ENCODE data around the gene PIK3R1. TPM values are rescaled to one million over a fixed set of nuclear protein-coding genes. Genes with fewer than 3 reads are reported as not detected.

The PIK3R1 gene
- polyA plus RNA-seq, 1 donor (not counting 4 experiments of a cell fraction or from before 2014, with no cell fraction given) = 16.7 TPM

DNA sequence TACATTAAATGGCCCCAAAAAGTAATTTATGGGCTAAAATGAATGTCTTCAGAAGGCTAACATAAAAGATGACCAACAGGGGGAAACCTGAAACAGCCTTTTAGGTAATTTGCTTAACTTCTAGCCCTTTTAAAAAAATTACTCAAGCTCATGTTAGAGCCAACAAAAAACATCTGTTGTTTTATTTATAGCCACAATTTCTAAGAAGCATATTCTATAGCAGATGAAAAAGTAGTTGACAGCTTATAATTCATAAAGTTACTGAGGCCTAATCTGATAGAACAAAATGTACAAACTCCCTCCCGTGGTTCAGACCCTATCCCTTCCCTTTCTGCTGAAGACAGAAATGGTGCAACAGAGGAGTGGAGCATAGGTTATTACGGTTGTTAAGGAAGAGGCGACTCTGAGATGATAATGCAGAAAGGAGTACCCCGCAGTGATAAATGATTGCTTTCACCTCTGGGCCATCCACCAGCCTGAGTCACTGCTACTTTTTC lies 46.1 kb downstream of the PIK3R1 start:
- H3K4me2 ChIP-seq (ENCODE audit: control insufficient read depth, extremely low read depth, insufficient read depth, low read depth, low read length) = no peak overlapping the region
- H3K9me3 ChIP-seq (ENCODE audit: control insufficient read depth, low read depth, low read length) = no peaks in the 10 kb centered on the region
- no peak overlapping the region for H3K9ac ChIP-seq (ENCODE audit: control insufficient read depth, extremely low read depth, insufficient read depth, low read length)
- no peak for TF ChIP-seq EZH2 (IDR thresholded peaks at IDR 0.05; ENCODE audit: low read length)
- TF ChIP-seq CTCF (optimal IDR thresholded peaks at IDR 0.05 in 1 of 3, IDR thresholded peaks at IDR 0.05 in 1 of 3, conservative IDR thresholded peaks at IDR 0.05 in 1 of 3; ENCODE audit: extremely low read depth in 1 of 3, insufficient read depth in 2 of 3, low read length in 3 of 3) = no peak
- peaks cover 33% of the 10 kb centered on the region for H3K79me2 ChIP-seq (ENCODE audit: control insufficient read depth, insufficient read depth, low read length)
- H3K27me3 ChIP-seq (ENCODE audit: control insufficient read depth, extremely low read depth, insufficient read depth, low read length) = no peaks in the 10 kb centered on the region
- dilution Hi-C loops (cut with MboI; ENCODE audit: extremely low pct_ligation_motif_present, low sequenced_read_pairs) = no loop called here
- no peaks in the 10 kb centered on the region for H3K9me1 ChIP-seq (ENCODE audit: control insufficient read depth, extremely low read depth, insufficient read depth, low read length)
- H3K4me3 ChIP-seq (ENCODE audit: control insufficient read depth in 2 of 3, extremely low read depth in 1 of 3, insufficient read depth in 2 of 3, low read depth in 1 of 3, low read length in 3 of 3) = no peak overlapping the region
- no peaks in the 10 kb centered on the region for H4K20me1 ChIP-seq (ENCODE audit: control insufficient read depth, extremely low read depth, insufficient read depth, low read length)
- no peak overlapping the region for H3K27ac ChIP-seq (ENCODE audit: control insufficient read depth, insufficient read depth, low read length)
- H3K4me1 ChIP-seq (ENCODE audit: control insufficient read depth, extremely low read depth, insufficient read depth, low read length) = peaks cover 17% of the 10 kb centered on the region
- FAIRE-seq (no peak), DNase-seq (ENCODE audit: low read depth, low spot score) (no peak)
- peaks cover 4 to 6% of the 10 kb centered on the region in 2 experiments for H3K36me3 ChIP-seq (ENCODE audit: control insufficient read depth in 2 of 2, extremely low read depth in 1 of 2, insufficient read depth in 2 of 2, low read length in 2 of 2)
- H2AFZ ChIP-seq (ENCODE audit: control insufficient read depth, low read length) = peak overlapping the region; percentile 46

DNA sequence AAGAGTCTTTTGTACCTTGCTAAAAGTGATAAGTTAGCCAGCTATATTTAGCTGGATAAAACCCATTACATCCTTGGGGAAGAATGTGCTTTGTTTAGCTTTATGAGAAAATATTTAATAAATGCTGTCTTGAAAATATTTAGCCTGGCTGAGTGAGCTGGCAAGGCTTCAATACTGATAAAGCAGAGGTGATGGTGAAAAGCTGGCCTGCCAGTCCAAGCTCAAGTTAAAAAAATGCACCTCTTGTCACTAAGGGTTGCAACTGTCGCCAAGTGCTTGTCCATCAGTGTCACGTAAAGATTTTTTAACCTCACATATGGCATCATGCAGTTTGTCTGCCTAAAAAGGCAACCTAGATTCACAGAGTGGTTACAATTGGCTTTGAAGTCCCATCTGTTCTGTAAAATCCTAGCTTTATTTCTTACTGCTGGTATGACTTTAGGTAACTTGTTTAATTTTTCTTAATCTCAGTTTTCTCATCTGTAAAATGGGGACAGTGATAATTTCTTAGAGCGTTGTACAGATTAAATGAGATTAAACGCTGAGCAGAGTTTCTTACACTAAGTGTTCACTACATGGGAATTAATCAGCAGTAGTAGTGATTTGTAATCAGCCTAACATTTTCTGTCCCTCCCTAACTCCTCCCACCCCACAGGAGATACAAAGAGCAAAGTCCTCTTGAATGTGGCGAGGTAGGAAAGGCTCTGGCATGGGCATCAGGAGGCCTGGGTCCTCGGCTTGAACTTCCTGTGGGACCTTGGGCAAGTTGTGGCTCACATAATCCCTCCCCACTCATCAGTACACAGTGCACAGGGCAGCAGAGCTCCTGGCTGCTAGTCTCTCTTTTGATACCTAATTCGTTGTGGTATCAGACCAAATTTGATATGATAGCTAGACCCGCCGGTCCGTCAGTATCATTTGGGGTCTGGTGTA lies 48.7 kb downstream of the PIK3R1 start:
- Histone ChIP-seq H3K9me1 (ENCODE audit: control insufficient read depth, extremely low read depth, insufficient read depth, low read length) (no peaks in the 10 kb centered on the region), H3K9me3 (ENCODE audit: control insufficient read depth, low read depth, low read length) (no peaks in the 10 kb centered on the region), H4K20me1 (ENCODE audit: control insufficient read depth, extremely low read depth, insufficient read depth, low read length) (no peaks in the 10 kb centered on the region), H3K9ac (ENCODE audit: control insufficient read depth, extremely low read depth, insufficient read depth, low read length) (no peak overlapping the region), H3K79me2 (ENCODE audit: control insufficient read depth, insufficient read depth, low read length) (peaks cover 37% of the 10 kb centered on the region), H3K4me1 (ENCODE audit: control insufficient read depth, extremely low read depth, insufficient read depth, low read length) (peaks cover 42% of the 10 kb centered on the region), H3K36me3 (ENCODE audit: control insufficient read depth in 2 of 2, extremely low read depth in 1 of 2, insufficient read depth in 2 of 2, low read length in 2 of 2) (peaks cover 0 to 5% of the 10 kb centered on the region in 2 experiments), H3K4me2 (ENCODE audit: control insufficient read depth, extremely low read depth, insufficient read depth, low read depth, low read length) (no peak overlapping the region), H2AFZ (ENCODE audit: control insufficient read depth, low read length) (no peak overlapping the region), H3K4me3 (ENCODE audit: control insufficient read depth in 2 of 3, extremely low read depth in 1 of 3, insufficient read depth in 2 of 3, low read depth in 1 of 3, low read length in 3 of 3) (no peak overlapping the region), H3K27ac (ENCODE audit: control insufficient read depth, insufficient read depth, low read length) (no peak overlapping the region), H3K27me3 (ENCODE audit: control insufficient read depth, extremely low read depth, insufficient read depth, low read length) (no peaks in the 10 kb centered on the region)
- FAIRE-seq = no peak
- TF ChIP-seq EZH2 (IDR thresholded peaks at IDR 0.05; ENCODE audit: low read length) = no peak
- no peak for TF ChIP-seq CTCF (optimal IDR thresholded peaks at IDR 0.05 in 1 of 3, IDR thresholded peaks at IDR 0.05 in 1 of 3, conservative IDR thresholded peaks at IDR 0.05 in 1 of 3; ENCODE audit: extremely low read depth in 1 of 3, insufficient read depth in 2 of 3, low read length in 3 of 3)
- no peak for DNase-seq (ENCODE audit: low read depth, low spot score)
- dilution Hi-C loops (cut with MboI; ENCODE audit: extremely low pct_ligation_motif_present, low sequenced_read_pairs) = no loop called here

Data from keratinocyte (primary cell).